NCI-H748 treated with DMSO at 0.1 percent for 48 hours (cell line): ENCODE data around the gene HSPB8.

Source experiments
- DNase-seq: peaks from one replicate; lab custom pipeline; 2025; lab: John Stamatoyannopoulos, UW

HSPB8 gene

GRCh38 chr12:119178544-119179334 lies at the start of gene HSPB8:
TSS of gene HSPB8 (plus strand) at chr12:119178931. CDS start at chr12:119179313, 382 bp downstream.
- DNase-seq: peak; percentile 14

GRCh38 chr12:119129827-119130434 lies 48.8 kb upstream of the HSPB8 start:
- no peak for DNase-seq

- no peak for DNase-seq
These were observed 48.2 kb upstream of the HSPB8 start for GRCh38 chr12:119130523-119130922.

GRCh38 chr12:119134284-119135072 lies 44.3 kb upstream of the HSPB8 start:
- DNase-seq: no peak

- DNase-seq: no peak
These were observed 41.8 kb upstream of the HSPB8 start for GRCh38 chr12:119136811-119137410.

- no peak for DNase-seq
These were observed 39.3 kb upstream of the HSPB8 start for GRCh38 chr12:119139448-119139847.

- DNase-seq: no peak
These were observed 33.4 kb upstream of the HSPB8 start for GRCh38 chr12:119145367-119145766.

GRCh38 chr12:119147847-119148448 lies 30.8 kb upstream of the HSPB8 start:
- no peak for DNase-seq

- no peak for DNase-seq
These were observed 29.5 kb upstream of the HSPB8 start for GRCh38 chr12:119149270-119149669.

- no peak for DNase-seq
These were observed 27.2 kb upstream of the HSPB8 start for GRCh38 chr12:119151445-119152026.

GRCh38 chr12:119153477-119154434 lies 25.0 kb upstream of the HSPB8 start:
- DNase-seq: no peak

GRCh38 chr12:119154435-119154818 lies 24.3 kb upstream of the HSPB8 start:
- DNase-seq: no peak

- DNase-seq: no peak
These were observed 22.2 kb upstream of the HSPB8 start for GRCh38 chr12:119156401-119157044.

GRCh38 chr12:119157528-119157927 lies 21.2 kb upstream of the HSPB8 start:
- no peak for DNase-seq

GRCh38 chr12:119157978-119158377 lies 20.8 kb upstream of the HSPB8 start:
- DNase-seq: no peak

- DNase-seq: no peak
These were observed 20.3 kb upstream of the HSPB8 start for GRCh38 chr12:119158402-119158801.

- no peak for DNase-seq
These were observed 18.9 kb upstream of the HSPB8 start for GRCh38 chr12:119159844-119160243.

- no peak for DNase-seq
These were observed 10.8 kb upstream of the HSPB8 start for GRCh38 chr12:119167902-119168301.

GRCh38 chr12:119168721-119169120 lies 10.0 kb upstream of the HSPB8 start:
- no peak for DNase-seq

GRCh38 chr12:119169150-119169549 lies 9.6 kb upstream of the HSPB8 start:
- no peak for DNase-seq
